ENCODE measurements around the gene GALNT1.

GRCh38 chr18:35585608-35586007 lies 4.1 kb downstream of the GALNT1 start:
- TF ChIP-seq CTCF (conservative IDR thresholded peaks at IDR 0.05 in 1 of 2, IDR thresholded peaks at IDR 0.05 in 1 of 2; ENCODE audit: extremely low read depth in 1 of 2, insufficient read depth in 1 of 2, low read depth in 1 of 2, low read length in 2 of 2) (no peak), EZH2 (IDR thresholded peaks at IDR 0.05; ENCODE audit: borderline replicate concordance, low read length) (no peak)
